DND-41 (cell line): ENCODE measurements around the gene NRG3.
"Not testable (repeated sequence)": the region's sequence is repeated elsewhere in the genome, so short reads cannot be mapped to it uniquely, and the experiment has no call there.

ENCODE experiments used
- ATAC-seq: fragments of 200-7000 bp; cut with Tn5 transposase; 3 replicates; pipeline ENCODE4 v1.9.1; 2021; ENCODE audit warnings: low read depth; ENCODE audit not compliant: insufficient read depth
- DNase-seq: peaks from one replicate; pipeline ENCODE4 v3.0.0-alpha.2; 2020
- H2AFZ ChIP-seq: 2 replicates; pipeline ENCODE4 v1.6.0; 2012; ENCODE audit warnings: low read depth, low read length
- H3K27ac ChIP-seq: 2 replicates; pipeline ENCODE4 v1.5.1; 2012; ENCODE audit warnings: low read length, inconsistent platforms
- H3K27me3 ChIP-seq: fragments of 200-600 bp; sonication (generic); 2 replicates; pipeline ENCODE4 v1.6.0; 2012; ENCODE audit warnings: low read length, mild to moderate bottlenecking, inconsistent platforms; ENCODE audit not compliant: insufficient read depth, poor library complexity
- H3K36me3 ChIP-seq: 2 replicates; pipeline ENCODE4 v1.5.1; 2012; ENCODE audit warnings: low read length, inconsistent platforms; ENCODE audit not compliant: insufficient read depth
- H3K4me1 ChIP-seq: 2 replicates; pipeline ENCODE4 v1.5.1; 2012; ENCODE audit warnings: mild to moderate bottlenecking, low read length; ENCODE audit not compliant: insufficient read depth
- H3K4me2 ChIP-seq: 2 replicates; pipeline ENCODE4 v1.6.0; 2012; ENCODE audit warnings: mild to moderate bottlenecking, moderate library complexity, low read length, inconsistent platforms; ENCODE audit not compliant: insufficient read depth
- H3K4me3 ChIP-seq, 2 experiments: fragments of 200-600 bp in 1 of 2; shearing (Covaris generic) in 1 of 2; 2 replicates each; pipeline ENCODE4 v1.5.1; 2012 to 2016; ENCODE audit warnings: inconsistent platforms in 2 of 2, low read length in 2 of 2, mild to moderate bottlenecking in 2 of 2, low read depth in 1 of 2, moderate library complexity in 1 of 2
- H3K79me2 ChIP-seq: 2 replicates; pipeline ENCODE4 v1.6.0; 2012; ENCODE audit warnings: low read length, inconsistent platforms; ENCODE audit not compliant: insufficient read depth
- H3K9ac ChIP-seq: 2 replicates; pipeline ENCODE4 v1.6.0; 2012; ENCODE audit warnings: low read depth, mild to moderate bottlenecking, inconsistent platforms, low read length, moderate library complexity
- H3K9me3 ChIP-seq: 2 replicates; pipeline ENCODE4 v1.5.1; 2012; ENCODE audit warnings: low read length, moderate library complexity, mild to moderate bottlenecking, inconsistent platforms; ENCODE audit not compliant: insufficient read depth, severe bottlenecking
- H4K20me1 ChIP-seq: 2 replicates; pipeline ENCODE4 v1.6.0; 2012; ENCODE audit warnings: low read length; ENCODE audit not compliant: insufficient read depth
- CTCF ChIP-seq: IDR thresholded peaks from 2 replicates; pipeline ENCODE4 v1.5.1; 2012; ENCODE audit warnings: borderline replicate concordance, low read length, moderate library complexity, mild to moderate bottlenecking; ENCODE audit not compliant: poor library complexity, severe bottlenecking; ENCODE audit errors: extremely low read depth
- EZH2 ChIP-seq: IDR thresholded peaks from 3 replicates; pipeline ENCODE4 v1.6.1; 2012; ENCODE audit warnings: borderline replicate concordance, low read depth, mild to moderate bottlenecking, moderate library complexity, low read length, inconsistent platforms; ENCODE audit not compliant: severe bottlenecking

Gene NRG3

GRCh38 chr10:82335831-82336230 is 460.8 kb downstream of the NRG3 start:
- Histone ChIP-seq H3K4me1 (no peaks in the 10 kb centered on the region), H3K27ac (no peak overlapping the region), H3K4me3 (no peak overlapping the region), H4K20me1 (no peaks in the 10 kb centered on the region), H3K4me2 (no peak overlapping the region), H3K9ac (no peak overlapping the region), H3K9me3 (no peaks in the 10 kb centered on the region), H2AFZ (no peak overlapping the region), H3K36me3 (no peaks in the 10 kb centered on the region), H3K79me2 (no peaks in the 10 kb centered on the region), H3K27me3 (no peaks in the 10 kb centered on the region)
- TF ChIP-seq EZH2 (no peak), CTCF (no peak)
- DNase-seq (no peak), ATAC-seq (no peak)

- Histone ChIP-seq H4K20me1 (no peaks in the 10 kb centered on the region), H3K4me3 (no peak overlapping the region), H3K36me3 (no peaks in the 10 kb centered on the region), H3K9ac (no peak overlapping the region), H3K79me2 (no peaks in the 10 kb centered on the region), H3K9me3 (no peaks in the 10 kb centered on the region), H3K27me3 (no peaks in the 10 kb centered on the region), H3K4me2 (no peak overlapping the region), H3K27ac (no peak overlapping the region), H3K4me1 (no peaks in the 10 kb centered on the region), H2AFZ (no peak overlapping the region)
- DNase-seq (no peak), ATAC-seq (no peak)
- TF ChIP-seq EZH2 = no peak
- TF ChIP-seq CTCF = no peak
Observed at GRCh38 chr10:82340166-82340565, 465.2 kb downstream of the NRG3 start.

GRCh38 chr10:82349590-82349989 is 474.6 kb downstream of the NRG3 start:
- not testable (repeated sequence) for ATAC-seq, H3K27me3 ChIP-seq, H3K4me2 ChIP-seq, H3K4me3 ChIP-seq, H3K36me3 ChIP-seq, H2AFZ ChIP-seq, H3K27ac ChIP-seq, DNase-seq, H3K9ac ChIP-seq, H3K4me1 ChIP-seq, H3K9me3 ChIP-seq, H4K20me1 ChIP-seq, H3K79me2 ChIP-seq

GRCh38 chr10:82353381-82353780 is 478.4 kb downstream of the NRG3 start:
- Histone ChIP-seq H3K9me3 (no peaks in the 10 kb centered on the region), H3K36me3 (no peaks in the 10 kb centered on the region), H3K4me1 (no peaks in the 10 kb centered on the region), H3K79me2 (no peaks in the 10 kb centered on the region), H3K27ac (no peak overlapping the region), H2AFZ (no peak overlapping the region), H3K9ac (no peak overlapping the region), H3K4me3 (no peak overlapping the region), H3K4me2 (no peak overlapping the region), H3K27me3 (no peaks in the 10 kb centered on the region), H4K20me1 (no peaks in the 10 kb centered on the region)
- DNase-seq (no peak), ATAC-seq (no peak)
- TF ChIP-seq CTCF (no peak), EZH2 (no peak)
